ENCODE results near the gene GPBP1. TPM values are rescaled to one million over a fixed set of nuclear protein-coding genes. Genes with fewer than 3 reads are reported as not detected.

The GPBP1 gene
- total RNA-seq, 1 donor = 56.8 TPM

DNA sequence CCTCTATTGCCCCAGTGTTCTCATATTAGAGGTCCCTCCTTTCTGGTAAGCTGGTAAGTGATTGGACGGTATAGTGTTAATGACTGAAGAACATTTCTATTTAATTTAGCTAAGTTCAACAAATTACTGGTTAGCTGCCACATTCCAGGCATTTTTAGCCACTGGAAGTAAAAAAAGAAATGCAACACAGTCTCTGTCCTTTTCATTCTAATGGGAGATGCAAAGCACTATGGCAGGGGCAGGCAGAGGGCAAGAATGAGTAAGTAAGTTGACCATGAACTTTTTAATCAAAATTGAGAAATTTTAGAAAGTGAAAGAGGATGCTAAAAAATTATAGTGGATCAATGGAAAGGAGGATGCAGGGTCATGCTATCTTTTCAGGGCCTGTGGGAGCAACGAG lies 137.4 kb downstream of the GPBP1 start:
- DNase-seq (ENCODE audit: insufficient read length, low spot score, missing footprints) = no peak
- H3K4me2 ChIP-seq (ENCODE audit: insufficient read depth, low read length) = peak overlapping the region; percentile 4
- no peak overlapping the region for H3K27ac ChIP-seq (ENCODE audit: low read depth, low read length)
- H3K4me1 ChIP-seq (ENCODE audit: insufficient read depth, low read length) = no peaks in the 10 kb centered on the region
- no peak overlapping the region for H3K4me3 ChIP-seq (ENCODE audit: insufficient read depth, low read length)
- no peaks in the 10 kb centered on the region for H4K20me1 ChIP-seq (ENCODE audit: insufficient read depth, low read length)
- H3K36me3 ChIP-seq (ENCODE audit: insufficient read depth, low read length) = no peaks in the 10 kb centered on the region
- H3K79me2 ChIP-seq (ENCODE audit: insufficient read depth, low read length) = no peaks in the 10 kb centered on the region
- TF ChIP-seq, protein P1, sequence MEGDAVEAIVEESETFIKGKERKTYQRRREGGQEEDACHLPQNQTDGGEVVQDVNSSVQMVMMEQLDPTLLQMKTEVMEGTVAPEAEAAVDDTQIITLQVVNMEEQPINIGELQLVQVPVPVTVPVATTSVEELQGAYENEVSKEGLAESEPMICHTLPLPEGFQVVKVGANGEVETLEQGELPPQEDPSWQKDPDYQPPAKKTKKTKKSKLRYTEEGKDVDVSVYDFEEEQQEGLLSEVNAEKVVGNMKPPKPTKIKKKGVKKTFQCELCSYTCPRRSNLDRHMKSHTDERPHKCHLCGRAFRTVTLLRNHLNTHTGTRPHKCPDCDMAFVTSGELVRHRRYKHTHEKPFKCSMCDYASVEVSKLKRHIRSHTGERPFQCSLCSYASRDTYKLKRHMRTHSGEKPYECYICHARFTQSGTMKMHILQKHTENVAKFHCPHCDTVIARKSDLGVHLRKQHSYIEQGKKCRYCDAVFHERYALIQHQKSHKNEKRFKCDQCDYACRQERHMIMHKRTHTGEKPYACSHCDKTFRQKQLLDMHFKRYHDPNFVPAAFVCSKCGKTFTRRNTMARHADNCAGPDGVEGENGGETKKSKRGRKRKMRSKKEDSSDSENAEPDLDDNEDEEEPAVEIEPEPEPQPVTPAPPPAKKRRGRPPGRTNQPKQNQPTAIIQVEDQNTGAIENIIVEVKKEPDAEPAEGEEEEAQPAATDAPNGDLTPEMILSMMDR (IDR thresholded peaks at IDR 0.05; ENCODE audit: extremely low read depth, low read depth, low read length) = no peak
- no peaks in the 10 kb centered on the region for H3K27me3 ChIP-seq (ENCODE audit: insufficient read depth, low read length)
- H3K9me3 ChIP-seq (ENCODE audit: low read depth, low read length) = no peaks in the 10 kb centered on the region
- H2AFZ ChIP-seq (ENCODE audit: low read length) = no peak overlapping the region

DNA sequence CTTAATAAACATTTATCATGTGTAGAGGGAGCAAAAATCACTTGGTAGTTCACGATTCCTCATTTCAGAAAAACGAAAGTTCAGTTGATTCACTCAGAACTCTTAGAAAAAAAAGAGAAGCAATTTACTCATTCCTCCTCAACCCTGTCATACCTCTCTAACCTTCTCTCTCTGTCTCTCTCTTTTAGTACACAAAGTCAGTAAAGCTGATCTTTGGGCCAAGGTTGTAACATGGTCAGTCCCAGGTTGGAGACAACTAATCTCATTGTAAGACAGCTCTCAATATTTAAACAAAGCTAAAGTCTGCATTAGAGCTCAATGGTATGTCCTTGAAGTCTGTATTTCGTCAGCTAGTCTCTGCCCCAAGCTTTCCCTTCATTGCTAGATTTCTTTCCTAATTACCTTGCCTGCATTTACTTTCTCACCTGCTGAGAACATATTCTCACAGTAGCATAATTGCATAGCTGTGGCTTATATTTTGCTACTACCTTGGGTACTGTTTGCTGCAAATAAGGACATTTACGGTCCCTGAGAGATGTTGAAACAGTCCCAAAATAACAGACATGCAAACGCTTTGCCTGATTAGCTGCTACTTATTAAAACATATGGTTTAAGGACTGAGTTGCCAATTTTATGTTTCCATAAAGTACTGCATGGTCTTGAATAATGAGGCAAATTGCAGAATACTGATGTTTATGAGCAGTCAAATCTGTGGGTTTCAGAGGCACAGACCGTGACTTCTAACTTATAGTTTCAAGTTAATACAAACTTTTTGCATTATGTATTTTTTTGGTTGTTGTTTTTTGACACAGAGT lies 138.3 kb downstream of the GPBP1 start:
- no peaks in the 10 kb centered on the region for H3K27me3 ChIP-seq (ENCODE audit: insufficient read depth, low read length)
- DNase-seq (ENCODE audit: insufficient read length, low spot score, missing footprints) = no peak
- no peak overlapping the region for H3K4me3 ChIP-seq (ENCODE audit: insufficient read depth, low read length)
- H4K20me1 ChIP-seq (ENCODE audit: insufficient read depth, low read length) = no peaks in the 10 kb centered on the region
- no peaks in the 10 kb centered on the region for H3K36me3 ChIP-seq (ENCODE audit: insufficient read depth, low read length)
- TF ChIP-seq, protein P1 (IDR thresholded peaks at IDR 0.05; ENCODE audit: extremely low read depth, low read depth, low read length) = no peak
- H3K9me3 ChIP-seq (ENCODE audit: low read depth, low read length) = no peaks in the 10 kb centered on the region
- no peak overlapping the region for H3K27ac ChIP-seq (ENCODE audit: low read depth, low read length)
- no peaks in the 10 kb centered on the region for H3K79me2 ChIP-seq (ENCODE audit: insufficient read depth, low read length)
- H3K4me1 ChIP-seq (ENCODE audit: insufficient read depth, low read length) = peaks cover 7% of the 10 kb centered on the region
- peak overlapping the region; percentile 4 for H3K4me2 ChIP-seq (ENCODE audit: insufficient read depth, low read length)
- no peak overlapping the region for H2AFZ ChIP-seq (ENCODE audit: low read length)

DNA sequence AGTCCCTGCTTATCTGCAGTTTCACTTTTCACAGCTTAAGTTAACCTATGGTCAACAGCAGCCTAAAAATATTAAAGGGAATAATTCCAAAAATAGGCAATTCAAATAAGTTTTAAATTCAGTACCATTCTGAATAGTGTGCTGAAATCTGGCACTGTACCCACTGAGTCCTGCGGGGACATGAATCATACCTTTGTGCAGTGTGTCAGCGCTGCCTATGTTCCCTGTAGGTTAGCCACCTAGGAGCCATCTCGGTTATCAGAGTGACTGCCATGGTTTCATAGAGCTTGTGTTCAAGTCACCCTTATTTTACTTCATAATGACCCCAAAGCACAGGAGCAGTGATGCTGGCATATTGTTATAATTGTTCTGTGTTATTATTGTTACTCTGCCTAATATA lies 139.9 kb downstream of the GPBP1 start:
- H3K27me3 ChIP-seq (ENCODE audit: insufficient read depth, low read length) = no peaks in the 10 kb centered on the region
- peaks cover 10% of the 10 kb centered on the region for H3K4me1 ChIP-seq (ENCODE audit: insufficient read depth, low read length)
- DNase-seq (ENCODE audit: insufficient read length, low spot score, missing footprints) = no peak
- H3K4me3 ChIP-seq (ENCODE audit: insufficient read depth, low read length) = no peak overlapping the region
- H2AFZ ChIP-seq (ENCODE audit: low read length) = no peak overlapping the region
- H3K36me3 ChIP-seq (ENCODE audit: insufficient read depth, low read length) = no peaks in the 10 kb centered on the region
- no peaks in the 10 kb centered on the region for H3K79me2 ChIP-seq (ENCODE audit: insufficient read depth, low read length)
- no peaks in the 10 kb centered on the region for H3K9me3 ChIP-seq (ENCODE audit: low read depth, low read length)
- no peaks in the 10 kb centered on the region for H4K20me1 ChIP-seq (ENCODE audit: insufficient read depth, low read length)
- H3K4me2 ChIP-seq (ENCODE audit: insufficient read depth, low read length) = no peak overlapping the region
- H3K27ac ChIP-seq (ENCODE audit: low read depth, low read length) = no peak overlapping the region
- TF ChIP-seq, protein P1 (IDR thresholded peaks at IDR 0.05; ENCODE audit: extremely low read depth, low read depth, low read length) = no peak

Small RNA genes lying within 50 kb of the gene (small RNA-seq; reads per million reads assigned to genes)
- gene RF00019 = not detected

Other genes with a start within 250 kb of the GPBP1 start
- gene MIER3, start 221.9 kb upstream of the GPBP1 start, total RNA-seq = 19.2 and 29.7 TPM in 2 replicates